IMR-90 (cell line): ENCODE measurements around the gene KRT222. TPM values are rescaled to one million over a fixed set of nuclear protein-coding genes. Genes with fewer than 3 reads are reported as not detected.

ENCODE experiments used
- ATAC-seq: fragments of 200-7000 bp; cut with Tn5 transposase; 2 replicates; pipeline ENCODE4 v1.9.1; 2020; ENCODE audit warnings: low read depth, mild to moderate bottlenecking, moderate library complexity
- BruUV-seq: library from RNA; stranded (reverse); fragments of 400-500 nt; replicated peaks from 2 replicates; lab custom pipeline; 2021; lab: Mats Ljungman, UMichigan
- CTCF ChIA-PET: fragments of 300-600 bp; formaldehyde crosslinking; extraction: SDS; loops from one replicate; lab custom pipeline; 2021; ENCODE audit warnings: antibody characterized with exemption; lab: Yijun Ruan, JAX
- POLR2A ChIA-PET: fragments of 300-600 bp; sonication (Branson Sonifier 250); formaldehyde crosslinking; loops from one replicate; lab custom pipeline; 2022; ENCODE audit warnings: antibody characterized with exemption; ENCODE audit not compliant: unreplicated experiment; lab: Charles Lee
- DNase-seq: peaks from one replicate; pipeline ENCODE4 v3.0.0; 2013
- H2AFZ ChIP-seq: replicated peaks from 2 replicates; pipeline ENCODE3; 2013; ENCODE audit warnings: low read length, mild to moderate bottlenecking; ENCODE audit not compliant: poor library complexity
- H2AK5ac ChIP-seq: 2 replicates; pipeline ENCODE4 v1.6.1; 2013; ENCODE audit warnings: low read depth, low read length, inconsistent platforms
- H2AK9ac ChIP-seq: replicated peaks from 2 replicates; pipeline ENCODE3; 2013; ENCODE audit warnings: mild to moderate bottlenecking, low read depth, low read length, moderate library complexity; ENCODE audit not compliant: poor library complexity
- H2BK120ac ChIP-seq: 2 replicates; pipeline ENCODE4 v1.6.1; 2013; ENCODE audit warnings: low read depth, low read length, inconsistent platforms
- H2BK15ac ChIP-seq: 3 replicates; pipeline ENCODE4 v1.6.1; 2013; ENCODE audit warnings: low read depth, low read length, inconsistent platforms
- H2BK20ac ChIP-seq: 2 replicates; pipeline ENCODE4 v1.6.1; 2013; ENCODE audit warnings: low read depth, mild to moderate bottlenecking, inconsistent platforms, low read length, moderate library complexity
- H2BK5ac ChIP-seq: 2 replicates; pipeline ENCODE4 v1.6.1; 2013; ENCODE audit warnings: mild to moderate bottlenecking, low read depth, low read length, inconsistent platforms; ENCODE audit not compliant: poor library complexity, severe bottlenecking
- H3K14ac ChIP-seq: replicated peaks from 2 replicates; pipeline ENCODE4 v1.6.1; 2013; ENCODE audit warnings: low read depth, low read length, inconsistent platforms
- H3K18ac ChIP-seq: 2 replicates; pipeline ENCODE4 v1.6.1; 2013; ENCODE audit warnings: low read depth, low read length, control low read depth
- H3K23ac ChIP-seq: 2 replicates; pipeline ENCODE4 v1.6.1; 2013; ENCODE audit warnings: low read depth, low read length, inconsistent platforms
- H3K27ac ChIP-seq: 2 replicates; pipeline ENCODE4 v1.5.1; 2013; ENCODE audit warnings: mild to moderate bottlenecking, control low read depth, low read length; ENCODE audit not compliant: insufficient read depth
- H3K27me3 ChIP-seq: 2 replicates; pipeline ENCODE4 v1.6.1; 2013; ENCODE audit warnings: low read length; ENCODE audit not compliant: control insufficient read depth, insufficient read depth
- H3K36me3 ChIP-seq: 2 replicates; pipeline ENCODE4 v1.6.1; 2013; ENCODE audit warnings: low read length, mixed read lengths; ENCODE audit not compliant: control insufficient read depth, insufficient read depth
- H3K4ac ChIP-seq: 2 replicates; pipeline ENCODE4 v1.6.1; 2013; ENCODE audit warnings: low read depth, low read length, inconsistent platforms
- H3K4me1 ChIP-seq: 2 replicates; pipeline ENCODE4 v1.6.1; 2013; ENCODE audit warnings: low read length, mixed read lengths; ENCODE audit not compliant: control insufficient read depth, insufficient read depth
- H3K4me2 ChIP-seq: 2 replicates; pipeline ENCODE4 v1.6.1; 2013; ENCODE audit warnings: low read depth, mild to moderate bottlenecking, control low read depth, low read length, moderate library complexity
- H3K4me3 ChIP-seq: 2 replicates; pipeline ENCODE4 v1.5.1; 2013; ENCODE audit warnings: low read depth, mild to moderate bottlenecking, control low read depth, low read length, moderate library complexity; ENCODE audit not compliant: insufficient read depth
- H3K56ac ChIP-seq: 2 replicates; pipeline ENCODE4 v1.6.1; 2013; ENCODE audit warnings: low read length, inconsistent platforms; ENCODE audit not compliant: insufficient read depth; ENCODE audit errors: extremely low read depth
- H3K79me1 ChIP-seq, 2 experiments: 2 replicates each; pipeline ENCODE4 v1.6.1; 2013; ENCODE audit warnings: low read length in 2 of 2, inconsistent platforms in 1 of 2, low read depth in 1 of 2
- H3K9ac ChIP-seq: 2 replicates; pipeline ENCODE4 v1.6.1; 2013; ENCODE audit warnings: low read depth, low read length, control low read depth
- H3K9me1 ChIP-seq: 2 replicates; pipeline ENCODE4 v1.6.1; 2013; ENCODE audit warnings: low read length, inconsistent platforms; ENCODE audit not compliant: insufficient read depth
- H3K9me3 ChIP-seq: 2 replicates; pipeline ENCODE4 v1.6.1; 2013; ENCODE audit warnings: low read length; ENCODE audit not compliant: control insufficient read depth, insufficient read depth
- H4K20me1 ChIP-seq: 2 replicates; pipeline ENCODE4 v1.6.1; 2013; ENCODE audit warnings: low read length, inconsistent platforms; ENCODE audit not compliant: insufficient read depth
- H4K5ac ChIP-seq: 2 replicates; pipeline ENCODE4 v1.6.1; 2013; ENCODE audit warnings: mild to moderate bottlenecking, low read depth, low read length, control low read depth
- H4K8ac ChIP-seq, 2 experiments: 2 replicates each; pipeline ENCODE4 v1.6.1; 2013; ENCODE audit warnings: low read depth in 2 of 2, low read length in 2 of 2, control low read depth in 1 of 2, inconsistent platforms in 1 of 2
- H4K91ac ChIP-seq: 2 replicates; pipeline ENCODE4 v1.6.1; 2013; ENCODE audit warnings: low read depth, low read length, inconsistent platforms; ENCODE audit not compliant: insufficient read depth
- BHLHE40 ChIP-seq: fragments of 150-350 bp; IDR thresholded peaks from 2 replicates; pipeline ENCODE4 v1.6.1; 2016; ENCODE audit warnings: mild to moderate bottlenecking, low read depth, low read length
- CEBPB ChIP-seq: IDR thresholded peaks from 2 replicates; pipeline ENCODE4 v1.6.1; 2012; ENCODE audit warnings: low read depth, low read length, improper control_type of control experiment
- CHD1 ChIP-seq: IDR thresholded peaks from 2 replicates; pipeline ENCODE4 v1.6.1; 2012; ENCODE audit warnings: low read depth, low read length, improper control_type of control experiment
- FOS ChIP-seq: fragments of 150-350 bp; IDR thresholded peaks from 2 replicates; pipeline ENCODE4 v1.6.1; 2016; ENCODE audit warnings: low read depth, low read length
- MAFK ChIP-seq: IDR thresholded peaks from 2 replicates; pipeline ENCODE4 v1.6.1; 2012; ENCODE audit warnings: low read depth, low read length, improper control_type of control experiment
- MAZ ChIP-seq: IDR thresholded peaks from 2 replicates; pipeline ENCODE4 v1.6.1; 2012; ENCODE audit warnings: low read depth, mild to moderate bottlenecking, low read length, improper control_type of control experiment, moderate library complexity, borderline replicate concordance
- MXI1 ChIP-seq: IDR thresholded peaks from 2 replicates; pipeline ENCODE4 v1.6.1; 2012; ENCODE audit warnings: low read depth, mild to moderate bottlenecking, low read length, moderate library complexity, borderline replicate concordance
- NFE2L2 ChIP-seq: fragments of 150-350 bp; IDR thresholded peaks from 2 replicates; pipeline ENCODE4 v1.6.1; 2016; ENCODE audit warnings: low read depth, mild to moderate bottlenecking, low read length
- POLR2A ChIP-seq: IDR thresholded peaks from 2 replicates; pipeline ENCODE4 v1.6.1; 2012; ENCODE audit warnings: mild to moderate bottlenecking, low read depth, low read length
- RAD21 ChIP-seq: IDR thresholded peaks from 2 replicates; pipeline ENCODE4 v1.6.1; 2012; ENCODE audit warnings: low read length, improper control_type of control experiment
- RCOR1 ChIP-seq: IDR thresholded peaks from 2 replicates; pipeline ENCODE4 v1.6.1; 2012; ENCODE audit warnings: mild to moderate bottlenecking, low read length, improper control_type of control experiment; ENCODE audit not compliant: insufficient replicate concordance
- RFX5 ChIP-seq: IDR thresholded peaks from 2 replicates; pipeline ENCODE4 v1.8.0; 2012; ENCODE audit warnings: low read depth, mild to moderate bottlenecking, low read length, moderate library complexity
- SMC3 ChIP-seq: fragments of 150-350 bp; IDR thresholded peaks from 2 replicates; pipeline ENCODE4 v1.6.1; 2016; ENCODE audit warnings: low read depth, mild to moderate bottlenecking, antibody characterized with exemption, low read length, moderate library complexity
- WGBS, 2 experiments: methylation state at CpG; one replicate each; pipeline versions ENCODE4 v1.1.5 to v1.1.7; 2013; ENCODE audit warnings: missing lambda C conversion rate in 2 of 2; ENCODE audit not compliant: insufficient read length in 1 of 2; ENCODE audit errors: extremely low coverage in 2 of 2; 5-methylcytosine and 5-hydroxymethylcytosine counted together
- dilution Hi-C: fragments of 300-500 bp; cut with HindIII; formaldehyde crosslinking; loops from one replicate; pipeline ENCODE4 v1.14.3; 2018; ENCODE audit warnings: low sequenced_read_pairs; ENCODE audit not compliant: unreplicated experiment
- in situ Hi-C: fragments of 300-500 bp; cut with MboI; formaldehyde crosslinking; loops from 3 replicates; pipeline ENCODE4 v1.14.3; 2019; ENCODE audit warnings: low sequenced_read_pairs, inconsistent platforms, mixed read lengths
- intact Hi-C: fragments of 100-400 bp; cut with micrococcal nuclease; formaldehyde crosslinking; loops from 2 replicates; pipeline ENCODE4 v1.10.0; 2022
- polyA plus RNA-seq, 3 experiments: library from polyadenylated mRNA; depleted of rRNA; stranded (reverse); fragments of >200 nt; gene quantifications; 2 replicates each; pipeline ENCODE4 v1.2.3, GENCODE V29; 2012; ENCODE audit warnings: low replicate concordance in 1 of 3
- total RNA-seq: library from RNA; depleted of rRNA; stranded (reverse); fragments of >200 nt; gene quantifications from 2 replicates; pipeline ENCODE4 v1.2.3, GENCODE V29; 2012
- TF ChIP-seq, protein P1 (sequence below): fragments of 150-350 bp; IDR thresholded peaks from 2 replicates; pipeline ENCODE4 v1.6.1; 2017; ENCODE audit warnings: mild to moderate bottlenecking, antibody characterized with exemption, low read length, low read depth
- TF ChIP-seq, protein P2 (sequence below): fragments of 150-350 bp; IDR thresholded peaks from 2 replicates; pipeline ENCODE4 v1.6.1; 2016; ENCODE audit warnings: low read depth, mild to moderate bottlenecking, low read length, moderate library complexity, borderline replicate concordance
- TF ChIP-seq, protein P3 (sequence below): conservative IDR thresholded peaks from 2 replicates; pipeline ENCODE4 v1.5.1; 2012; ENCODE audit warnings: mild to moderate bottlenecking, low read depth, low read length, improper control_type of control experiment

KRT222 gene
- total and polyA plus RNA-seq, 2 of the 4 experiments (the other 2 are of a cell fraction): not detected

DNA sequence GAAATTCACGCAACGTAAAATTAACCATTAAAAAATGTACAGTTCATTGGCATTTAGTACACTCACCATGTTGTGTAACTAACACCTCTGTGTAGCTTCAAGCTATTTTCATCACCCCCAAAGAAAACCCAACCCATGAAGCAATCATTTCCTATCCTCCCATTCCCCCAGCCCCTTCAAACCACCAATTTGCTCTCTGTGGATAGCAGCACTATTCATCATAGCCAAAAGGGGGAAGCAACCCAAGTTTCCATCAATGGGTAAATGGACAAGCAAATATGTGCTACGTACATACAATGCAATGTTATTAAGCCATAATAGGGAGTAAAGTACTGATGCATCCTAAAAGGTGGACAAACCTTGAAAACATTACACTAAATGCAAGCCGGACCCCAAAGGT lies 10.9 kb upstream of the KRT222 start:
- intact Hi-C loops: no loop called here
- Histone ChIP-seq H4K5ac (no peak overlapping the region), H3K4me2 (no peak overlapping the region), H2AK9ac (no peak overlapping the region), H2BK5ac (no peak overlapping the region), H3K27ac (no peak overlapping the region), H3K4me3 (no peak overlapping the region), H4K20me1 (no peaks in the 10 kb centered on the region), H2BK120ac (no peak overlapping the region), H3K56ac (no peak overlapping the region), H2AFZ (no peak overlapping the region), H3K9me3 (no peaks in the 10 kb centered on the region), H3K4me1 (no peaks in the 10 kb centered on the region), H3K27me3 (peaks cover 43% of the 10 kb centered on the region), H2AK5ac (no peak overlapping the region), H3K23ac (no peak overlapping the region), H3K18ac (no peak overlapping the region), H4K8ac (no peak overlapping the region), H2BK20ac (no peak overlapping the region), H3K9me1 (no peaks in the 10 kb centered on the region), H4K91ac (no peak overlapping the region), H2BK15ac (no peak overlapping the region), H3K4ac (no peak overlapping the region), H3K9ac (no peak overlapping the region), H3K36me3 (no peaks in the 10 kb centered on the region), H3K14ac (no peak overlapping the region), H3K79me1 (no peaks in the 10 kb centered on the region)
- CTCF ChIA-PET: no interaction called here
- POLR2A ChIA-PET: no interaction called here
- ATAC-seq (no peak), DNase-seq (no peak)
- TF ChIP-seq CHD1: no peak
- no peak for TF ChIP-seq BHLHE40
- no peak for TF ChIP-seq POLR2A
- TF ChIP-seq RFX5: no peak
- TF ChIP-seq, protein P1, sequence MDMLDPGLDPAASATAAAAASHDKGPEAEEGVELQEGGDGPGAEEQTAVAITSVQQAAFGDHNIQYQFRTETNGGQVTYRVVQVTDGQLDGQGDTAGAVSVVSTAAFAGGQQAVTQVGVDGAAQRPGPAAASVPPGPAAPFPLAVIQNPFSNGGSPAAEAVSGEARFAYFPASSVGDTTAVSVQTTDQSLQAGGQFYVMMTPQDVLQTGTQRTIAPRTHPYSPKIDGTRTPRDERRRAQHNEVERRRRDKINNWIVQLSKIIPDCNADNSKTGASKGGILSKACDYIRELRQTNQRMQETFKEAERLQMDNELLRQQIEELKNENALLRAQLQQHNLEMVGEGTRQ: no peak
- no peak for TF ChIP-seq RCOR1
- no peak for TF ChIP-seq MAZ
- TF ChIP-seq, protein P2, sequence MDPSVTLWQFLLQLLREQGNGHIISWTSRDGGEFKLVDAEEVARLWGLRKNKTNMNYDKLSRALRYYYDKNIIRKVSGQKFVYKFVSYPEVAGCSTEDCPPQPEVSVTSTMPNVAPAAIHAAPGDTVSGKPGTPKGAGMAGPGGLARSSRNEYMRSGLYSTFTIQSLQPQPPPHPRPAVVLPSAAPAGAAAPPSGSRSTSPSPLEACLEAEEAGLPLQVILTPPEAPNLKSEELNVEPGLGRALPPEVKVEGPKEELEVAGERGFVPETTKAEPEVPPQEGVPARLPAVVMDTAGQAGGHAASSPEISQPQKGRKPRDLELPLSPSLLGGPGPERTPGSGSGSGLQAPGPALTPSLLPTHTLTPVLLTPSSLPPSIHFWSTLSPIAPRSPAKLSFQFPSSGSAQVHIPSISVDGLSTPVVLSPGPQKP: no peak
- TF ChIP-seq SMC3: no peak
- TF ChIP-seq NFE2L2: no peak
- TF ChIP-seq FOS: no peak
- no peak for TF ChIP-seq RAD21
- TF ChIP-seq, protein P3, sequence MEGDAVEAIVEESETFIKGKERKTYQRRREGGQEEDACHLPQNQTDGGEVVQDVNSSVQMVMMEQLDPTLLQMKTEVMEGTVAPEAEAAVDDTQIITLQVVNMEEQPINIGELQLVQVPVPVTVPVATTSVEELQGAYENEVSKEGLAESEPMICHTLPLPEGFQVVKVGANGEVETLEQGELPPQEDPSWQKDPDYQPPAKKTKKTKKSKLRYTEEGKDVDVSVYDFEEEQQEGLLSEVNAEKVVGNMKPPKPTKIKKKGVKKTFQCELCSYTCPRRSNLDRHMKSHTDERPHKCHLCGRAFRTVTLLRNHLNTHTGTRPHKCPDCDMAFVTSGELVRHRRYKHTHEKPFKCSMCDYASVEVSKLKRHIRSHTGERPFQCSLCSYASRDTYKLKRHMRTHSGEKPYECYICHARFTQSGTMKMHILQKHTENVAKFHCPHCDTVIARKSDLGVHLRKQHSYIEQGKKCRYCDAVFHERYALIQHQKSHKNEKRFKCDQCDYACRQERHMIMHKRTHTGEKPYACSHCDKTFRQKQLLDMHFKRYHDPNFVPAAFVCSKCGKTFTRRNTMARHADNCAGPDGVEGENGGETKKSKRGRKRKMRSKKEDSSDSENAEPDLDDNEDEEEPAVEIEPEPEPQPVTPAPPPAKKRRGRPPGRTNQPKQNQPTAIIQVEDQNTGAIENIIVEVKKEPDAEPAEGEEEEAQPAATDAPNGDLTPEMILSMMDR: no peak
- TF ChIP-seq MXI1: no peak
- TF ChIP-seq MAFK: no peak
- TF ChIP-seq CEBPB: no peak
- in situ Hi-C loops: no loop called here
- dilution Hi-C loops: no loop called here
- no TSS peak for BruUV-seq
- 94% methylated on average over 2 of the region's 4 CpGs; no CpG with 5 or more reads in 1 of the 2 experiments for WGBS, 2 experiments
